Large intestine (tissue), 12 donors: ENCODE data around the gene MCTP2. TPM values are rescaled to one million over a fixed set of nuclear protein-coding genes. Genes with fewer than 3 reads are reported as not detected.

Experiments used
- DNase-seq, 2 donors: peaks; one replicate each; pipeline versions ENCODE4 v3.0.0 to v3.0.0-alpha.2; 2013
- H3K27ac ChIP-seq: one replicate; pipeline ENCODE4 v1.5.1; 2013; ENCODE audit warnings: low read length
- H3K27me3 ChIP-seq: 2 replicates; pipeline ENCODE4 v1.6.1; 2013; ENCODE audit warnings: low read length; ENCODE audit not compliant: control insufficient read depth, insufficient read depth
- H3K36me3 ChIP-seq: 2 replicates; pipeline ENCODE4 v1.6.1; 2013; ENCODE audit warnings: low read length; ENCODE audit not compliant: control insufficient read depth, insufficient read depth
- H3K4me1 ChIP-seq: one replicate; pipeline ENCODE4 v1.6.1; 2013; ENCODE audit warnings: low read length; ENCODE audit not compliant: control insufficient read depth, insufficient read depth
- H3K4me3 ChIP-seq: one replicate; pipeline ENCODE4 v1.5.1; 2013; ENCODE audit warnings: low read length
- H3K9me3 ChIP-seq: one replicate; pipeline ENCODE4 v1.6.1; 2013; ENCODE audit warnings: mild to moderate bottlenecking, low read depth, low read length, moderate library complexity; ENCODE audit not compliant: control insufficient read depth
- WGBS: methylation state at CpG from one replicate; pipeline ENCODE4 v1.1.5; 2013; ENCODE audit warnings: low lambda C conversion rate; ENCODE audit not compliant: insufficient coverage; 5-methylcytosine and 5-hydroxymethylcytosine counted together
- long read RNA-seq, 11 donors: transcript quantifications; one replicate each; lab custom pipeline, GENCODE V29; 2026
- polyA plus RNA-seq: library from polyadenylated mRNA; unstranded; fragments of 120-200 nt; gene quantifications from one replicate; pipeline ENCODE4 v1.2.1, GENCODE V29; 2013

MCTP2 gene
- polyA plus RNA-seq: 18.7 TPM
- long read RNA-seq, donor 1: 0 reads
- long read RNA-seq, donor 2: 0 reads
- long read RNA-seq, donor 3: 0 reads
- long read RNA-seq, donor 4: 0 reads
- long read RNA-seq, donor 5, partial matches to known transcripts: 0 of 1 reads
- long read RNA-seq, donor 5, other reads (novel, unspliced or antisense): 0 of 1 reads
- long read RNA-seq, donor 6: 0 reads
- long read RNA-seq, donor 7: 0 reads
- long read RNA-seq, donor 8: 0 reads
- long read RNA-seq, donor 9: 0 reads
- long read RNA-seq, donor 10: 0 reads
- long read RNA-seq, donor 11: 0 reads

GRCh38 chr15:94230883-94231722 is at the start of gene MCTP2:
MCTP2 (plus strand) TSS chr15:94231561; CDS start chr15:94298266, 66,705 bp downstream.
- H3K27me3 ChIP-seq: peaks cover 3% of the 10 kb centered on the region
- no peaks in the 10 kb centered on the region for H3K4me1 ChIP-seq
- peak within 1 kb of the TSS; percentile 96 for H3K27ac ChIP-seq
- no peaks in the 10 kb centered on the region for H3K36me3 ChIP-seq
- no peaks in the 10 kb centered on the region for H3K9me3 ChIP-seq
- WGBS: 0% methylated on average over 5 of the region's 66 CpGs
- H3K4me3 ChIP-seq: peak within 1 kb of the TSS; percentile 58
- DNase-seq: peak; percentile 87 to 95

- no peak for DNase-seq
- Histone ChIP-seq H3K4me3 (no peak overlapping the region), H3K9me3 (no peaks in the 10 kb centered on the region), H3K36me3 (no peaks in the 10 kb centered on the region), H3K27ac (no peak overlapping the region), H3K27me3 (no peaks in the 10 kb centered on the region), H3K4me1 (no peaks in the 10 kb centered on the region)
- 95% methylated on average over 3 of the region's 4 CpGs for WGBS
Measured at GRCh38 chr15:94182883-94183282, 48.5 kb upstream of the MCTP2 start.

GRCh38 chr15:94185547-94186236 is 45.7 kb upstream of the MCTP2 start:
- no peak overlapping the region for H3K4me3 ChIP-seq
- no peak for DNase-seq
- no peaks in the 10 kb centered on the region for H3K9me3 ChIP-seq
- H3K36me3 ChIP-seq: no peaks in the 10 kb centered on the region
- no peaks in the 10 kb centered on the region for H3K4me1 ChIP-seq
- WGBS: 57% methylated on average over 3 of the region's 9 CpGs
- no peak overlapping the region for H3K27ac ChIP-seq
- no peaks in the 10 kb centered on the region for H3K27me3 ChIP-seq

GRCh38 chr15:94186770-94187331 is 44.5 kb upstream of the MCTP2 start:
- H3K4me3 ChIP-seq: no peak overlapping the region
- H3K27ac ChIP-seq: no peak overlapping the region
- no peaks in the 10 kb centered on the region for H3K4me1 ChIP-seq
- no CpG with 5 or more reads among the region's 4 CpGs for WGBS
- no peak for DNase-seq
- no peaks in the 10 kb centered on the region for H3K9me3 ChIP-seq
- H3K36me3 ChIP-seq: no peaks in the 10 kb centered on the region
- H3K27me3 ChIP-seq: no peaks in the 10 kb centered on the region

- WGBS: 100% methylated on average over 2 of the region's 3 CpGs
Measured at GRCh38 chr15:94193906-94194305, 37.5 kb upstream of the MCTP2 start.

GRCh38 chr15:94196531-94196930 is 34.8 kb upstream of the MCTP2 start:
- WGBS: 63% methylated on average over 2 of the region's 4 CpGs
- H3K9me3 ChIP-seq: no peaks in the 10 kb centered on the region
- H3K36me3 ChIP-seq: no peaks in the 10 kb centered on the region
- DNase-seq: no peak
- H3K4me1 ChIP-seq: no peaks in the 10 kb centered on the region
- no peak overlapping the region for H3K27ac ChIP-seq
- no peaks in the 10 kb centered on the region for H3K27me3 ChIP-seq
- no peak overlapping the region for H3K4me3 ChIP-seq

More at GRCh38 chr15:94193906-94194305, 37.5 kb upstream of the MCTP2 start:
- DNase-seq: no peak
- no peak overlapping the region for H3K27ac ChIP-seq
- no peaks in the 10 kb centered on the region for H3K36me3 ChIP-seq
- no peaks in the 10 kb centered on the region for H3K9me3 ChIP-seq
- no peaks in the 10 kb centered on the region for H3K27me3 ChIP-seq
- no peak overlapping the region for H3K4me3 ChIP-seq
- no peaks in the 10 kb centered on the region for H3K4me1 ChIP-seq

GRCh38 chr15:94198633-94199032 is 32.7 kb upstream of the MCTP2 start:
- no peaks in the 10 kb centered on the region for H3K36me3 ChIP-seq
- no peak overlapping the region for H3K27ac ChIP-seq
- no peaks in the 10 kb centered on the region for H3K4me1 ChIP-seq
- no peak overlapping the region for H3K4me3 ChIP-seq
- no peaks in the 10 kb centered on the region for H3K9me3 ChIP-seq
- H3K27me3 ChIP-seq: no peaks in the 10 kb centered on the region
- WGBS: 100% methylated on average over 1 of the region's 2 CpGs
- no peak for DNase-seq

GRCh38 chr15:94199725-94200124 is 31.6 kb upstream of the MCTP2 start:
- DNase-seq: no peak
- H3K36me3 ChIP-seq: no peaks in the 10 kb centered on the region
- H3K9me3 ChIP-seq: no peaks in the 10 kb centered on the region
- no peaks in the 10 kb centered on the region for H3K27me3 ChIP-seq
- H3K4me1 ChIP-seq: no peaks in the 10 kb centered on the region
- H3K4me3 ChIP-seq: no peak overlapping the region
- H3K27ac ChIP-seq: no peak overlapping the region
- whole genome bisulfite sequencing: 80% methylated on average over 1 of the region's 3 CpGs

GRCh38 chr15:94203306-94203705 is 28.1 kb upstream of the MCTP2 start:
- WGBS: no CpG with 5 or more reads among the region's 3 CpGs
- no peak for DNase-seq
- Histone ChIP-seq H3K9me3 (no peaks in the 10 kb centered on the region), H3K4me3 (no peak overlapping the region), H3K27ac (no peak overlapping the region), H3K4me1 (no peaks in the 10 kb centered on the region), H3K27me3 (no peaks in the 10 kb centered on the region), H3K36me3 (no peaks in the 10 kb centered on the region)

- Histone ChIP-seq H3K27ac (no peak overlapping the region), H3K36me3 (no peaks in the 10 kb centered on the region), H3K4me1 (no peaks in the 10 kb centered on the region), H3K9me3 (no peaks in the 10 kb centered on the region), H3K4me3 (no peak overlapping the region), H3K27me3 (no peaks in the 10 kb centered on the region)
- no peak for DNase-seq
- WGBS: 100% methylated on average over 1 of the region's 7 CpGs
Measured at GRCh38 chr15:94205366-94205765, 26.0 kb upstream of the MCTP2 start.
